OCI-LY7 (cell line): ENCODE measurements around the gene TSPAN11. TPM values are rescaled to one million over a fixed set of nuclear protein-coding genes. Genes with fewer than 3 reads are reported as not detected.
"Not testable (repeated sequence)": the region's sequence is repeated elsewhere in the genome, so short reads cannot be mapped to it uniquely, and the experiment has no call there.

Source experiments
- BruUV-seq: library from RNA; stranded (reverse); fragments of 400-500 nt; replicated peaks from 2 replicates; lab custom pipeline; 2021; lab: Mats Ljungman, UMichigan
- CTCF ChIA-PET: fragments of 300-600 bp; sonication (Branson Sonifier 250); formaldehyde crosslinking; loops from one replicate; lab custom pipeline; 2022; ENCODE audit warnings: antibody characterized with exemption; ENCODE audit not compliant: unreplicated experiment; lab: Charles Lee
- POLR2A ChIA-PET: fragments of 300-600 bp; sonication (Branson Sonifier 250); formaldehyde crosslinking; loops from one replicate; lab custom pipeline; 2022; ENCODE audit warnings: antibody characterized with exemption; lab: Charles Lee
- DNase-seq: peaks from one replicate; pipeline ENCODE4 v3.0.0-alpha.2; 2015; ENCODE audit warnings: low spot score
- H2AFZ ChIP-seq: fragments of 200-600 bp; sonication (generic), shearing (Covaris generic); 2 replicates; pipeline ENCODE4 v1.6.1; 2014; ENCODE audit warnings: mild to moderate bottlenecking, antibody characterized with exemption, low read length, moderate library complexity
- H3K27ac ChIP-seq: fragments of 200-600 bp; sonication (generic); 2 replicates; pipeline ENCODE4 v1.5.1; 2014; ENCODE audit warnings: mixed run types, low read depth, mild to moderate bottlenecking, moderate library complexity, low read length, inconsistent platforms; ENCODE audit not compliant: poor library complexity, severe bottlenecking
- H3K36me3 ChIP-seq: fragments of 200-600 bp; sonication (generic); 2 replicates; pipeline ENCODE4 v1.6.1; 2014; ENCODE audit warnings: mild to moderate bottlenecking, antibody characterized with exemption, low read length, moderate library complexity, mixed read lengths; ENCODE audit not compliant: insufficient read depth
- H3K4me1 ChIP-seq: fragments of 200-600 bp; sonication (generic); 2 replicates; pipeline ENCODE4 v1.5.1; 2014; ENCODE audit warnings: mild to moderate bottlenecking, low read length; ENCODE audit not compliant: insufficient read depth, poor library complexity, severe bottlenecking
- H3K4me2 ChIP-seq: fragments of 200-600 bp; sonication (generic); 2 replicates; pipeline ENCODE4 v1.6.1; 2014; ENCODE audit warnings: mild to moderate bottlenecking, low read length
- H3K4me3 ChIP-seq: fragments of 200-600 bp; sonication (generic); 2 replicates; pipeline ENCODE4 v1.5.1; 2014; ENCODE audit warnings: mild to moderate bottlenecking, low read depth, low read length; ENCODE audit not compliant: poor library complexity, severe bottlenecking
- H3K79me2 ChIP-seq: fragments of 200-600 bp; sonication (generic); 2 replicates; pipeline ENCODE4 v1.6.1; 2016; ENCODE audit warnings: low read depth, mild to moderate bottlenecking, low read length, moderate library complexity, mixed read lengths; ENCODE audit not compliant: insufficient read depth
- H3K9me2 ChIP-seq: fragments of 200-600 bp; sonication (generic); 2 replicates; pipeline ENCODE4 v1.6.1; 2016; ENCODE audit warnings: mild to moderate bottlenecking, low read length, mixed read lengths; ENCODE audit not compliant: insufficient read depth
- H3K9me3 ChIP-seq: fragments of 200-600 bp; sonication (generic); 2 replicates; pipeline ENCODE4 v1.6.1; 2014; ENCODE audit warnings: mild to moderate bottlenecking, mixed run types, low read length, mixed read lengths
- H4K20me1 ChIP-seq: fragments of 200-600 bp; sonication (generic); 2 replicates; pipeline ENCODE4 v1.6.1; 2014; ENCODE audit warnings: mild to moderate bottlenecking, antibody characterized with exemption, low read length, moderate library complexity, mixed read lengths; ENCODE audit not compliant: insufficient read depth
- CTCF ChIP-seq: fragments of 200-600 bp; sonication (generic); conservative IDR thresholded peaks from 2 replicates; pipeline ENCODE4 v1.5.1; 2014; ENCODE audit warnings: mild to moderate bottlenecking, antibody characterized with exemption, low read length, moderate library complexity, mixed read lengths
- EZH2phosphoT487 ChIP-seq: fragments of 200-600 bp; sonication (generic); IDR thresholded peaks from 2 replicates; pipeline ENCODE4 v1.6.1; 2018; ENCODE audit warnings: low read depth, borderline replicate concordance, mild to moderate bottlenecking, mixed run types, antibody characterized with exemption, low read length, moderate library complexity, mixed read lengths
- intact Hi-C: fragments of 100-400 bp; cut with micrococcal nuclease; formaldehyde crosslinking; loops from one replicate; pipeline ENCODE4 v1.10.0; 2022; ENCODE audit not compliant: unreplicated experiment
- total RNA-seq, 2 experiments: library from RNA; depleted of rRNA in 1 of 2; stranded (reverse); fragments of >200 nt in 1 of 2; shearing (Covaris generic) in 1 of 2; gene quantifications; 2 replicates each; pipeline ENCODE4 v1.2.3, GENCODE V29; 2014 to 2022

TSPAN11 gene
- total RNA-seq, 2 experiments from 2014 or later, result not detected

- H2AFZ ChIP-seq, result peak overlapping the region; percentile 84
- H3K79me2 ChIP-seq, result no peaks in the 10 kb centered on the region
- H3K4me3 ChIP-seq, result peak overlapping the region; percentile 50
- intact Hi-C loops, result no loop called here
- ChIA-PET POLR2A (interaction anchor here (5.4 kb wide), 1 partner anchor 9 kb away, joined by 49 read pairs; no protein-coding TSS in a partner anchor), CTCF (interaction anchor here (1.4 kb wide), 1 partner anchor 17 kb away, joined by 3 read pairs; no protein-coding TSS in a partner anchor)
- 0 out of 2 replicates have a peak, but pooled peaks cover 5% of the 10 kb centered on the region for H3K9me3 ChIP-seq
- DNase-seq, result no peak
- peak overlapping the region; percentile 16 for H3K27ac ChIP-seq
- no peaks in the 10 kb centered on the region for H4K20me1 ChIP-seq
- H3K4me1 ChIP-seq, result peaks cover 93% of the 10 kb centered on the region
- H3K36me3 ChIP-seq, result no peaks in the 10 kb centered on the region; the same call in 1 of the 2 replicates
- no peaks in the 10 kb centered on the region for H3K9me2 ChIP-seq
- BruUV-seq, result no TSS peak
- H3K4me2 ChIP-seq, result peak overlapping the region; percentile 65
- no peak for TF ChIP-seq CTCF
- TF ChIP-seq EZH2phosphoT487, result no peak
Observed at GRCh38 chr12:31023271-31023724, 96.8 kb downstream of the TSPAN11 start.

DNA sequence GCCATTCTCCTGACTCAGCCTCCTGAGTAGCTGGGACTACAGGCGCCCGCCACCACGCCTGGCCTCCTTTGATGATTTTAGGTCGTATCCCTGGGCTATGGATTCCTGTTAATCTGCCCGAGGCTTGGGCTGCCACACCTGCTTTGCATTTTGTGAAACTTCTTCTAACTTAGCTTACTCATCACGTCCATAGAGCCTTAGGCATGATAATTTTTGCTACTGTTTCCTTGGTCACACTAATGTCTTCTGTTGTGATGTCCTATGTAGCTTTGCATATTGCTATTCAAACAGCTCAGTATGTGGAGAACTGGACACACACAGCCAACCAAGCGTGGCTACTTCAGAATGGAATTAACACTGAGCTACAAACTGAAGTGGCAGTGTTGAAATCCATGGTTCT is 99.7 kb downstream of the TSPAN11 start:
- Histone ChIP-seq H2AFZ (peak overlapping the region; percentile 73; the same call in 1 of the 2 replicates), H3K9me3 (no peaks in the 10 kb centered on the region), H4K20me1 (no peaks in the 10 kb centered on the region), H3K79me2 (no peaks in the 10 kb centered on the region), H3K27ac (peak overlapping the region; percentile 44), H3K4me1 (peaks cover 96% of the 10 kb centered on the region), H3K9me2 (no peaks in the 10 kb centered on the region), H3K36me3 (no peaks in the 10 kb centered on the region; the same call in 1 of the 2 replicates), H3K4me3 (peak overlapping the region; percentile 27), H3K4me2 (peak overlapping the region; percentile 65)
- BruUV-seq, result no TSS peak
- ChIA-PET POLR2A (interaction anchor here (1.1 to 1.2 kb wide), 2 partner anchors 9 to 10 kb away, joined by 3 read pairs; no protein-coding TSS in a partner anchor), CTCF (no interaction called here)
- peak; percentile 42 for DNase-seq
- intact Hi-C loops, result no loop called here
- TF ChIP-seq CTCF (no peak), EZH2phosphoT487 (no peak)

DNA sequence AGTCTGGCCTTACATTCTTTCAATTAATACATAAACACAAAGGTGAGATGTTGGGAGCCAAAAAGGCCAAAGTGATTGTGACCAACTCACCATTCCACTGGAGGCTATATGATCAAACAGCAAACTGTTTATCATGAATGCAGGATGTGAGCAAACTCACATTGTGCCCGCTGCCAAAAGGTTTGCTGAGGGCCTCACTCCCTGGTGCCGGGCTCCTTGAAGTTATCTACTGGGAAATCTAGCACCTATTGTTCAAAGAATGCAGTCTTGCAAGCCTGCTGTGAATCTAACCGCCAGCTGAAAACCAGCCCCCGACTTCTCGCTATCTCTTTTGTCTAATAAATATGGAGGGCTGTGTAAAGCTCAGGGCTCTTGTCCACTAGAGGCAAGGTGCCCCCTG is 100.5 kb downstream of the TSPAN11 start:
- BruUV-seq, H3K9me2 ChIP-seq, H4K20me1 ChIP-seq, H3K4me2 ChIP-seq, H3K79me2 ChIP-seq, H3K36me3 ChIP-seq, CTCF ChIA-PET, intact Hi-C loops, H3K4me3 ChIP-seq, DNase-seq, H3K9me3 ChIP-seq, H2AFZ ChIP-seq: not testable (repeated sequence)
- peaks cover 96% of the 10 kb centered on the region for H3K4me1 ChIP-seq
- peak overlapping the region; percentile 44 for H3K27ac ChIP-seq
- POLR2A ChIA-PET, result interaction anchor here (0.6 to 1.2 kb wide), 3 partner anchors 9 to 654 kb away, joined by 3 to 4 read pairs (median 3); no protein-coding TSS in a partner anchor
